ENCODE data around the gene USP10. TPM values are rescaled to one million over a fixed set of nuclear protein-coding genes. Genes with fewer than 3 reads are reported as not detected.

The USP10 gene
- polyA plus RNA-seq, 1 experiment = 55.1 TPM

DNA sequence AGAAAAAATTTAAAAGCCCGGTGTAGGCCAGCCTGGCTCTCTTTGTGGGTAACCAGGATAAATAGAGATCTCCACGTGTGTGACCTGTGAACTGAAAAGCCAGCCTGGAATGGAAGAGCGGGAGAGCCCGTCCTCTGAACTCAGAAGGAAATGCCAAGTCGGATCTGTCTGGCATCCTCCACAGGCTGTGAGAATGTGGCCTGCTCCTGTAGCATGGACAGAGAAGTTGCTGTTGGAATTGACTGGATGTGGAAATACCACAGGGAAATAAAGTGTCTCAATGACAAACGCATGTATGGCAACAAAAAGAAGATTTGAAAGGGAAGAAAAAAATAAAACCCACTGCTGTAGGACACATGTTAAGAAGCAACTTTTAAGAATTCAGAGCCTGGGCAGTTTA is 44.8 kb upstream of the USP10 start:
- H3K36me3 ChIP-seq (ENCODE audit: control insufficient read depth, insufficient read depth, low read length) = peaks cover 38% of the 10 kb centered on the region
- no peak for TF ChIP-seq CTCF (IDR thresholded peaks at IDR 0.05; ENCODE audit: insufficient read depth, low read depth, low read length)
- POLR2A ChIA-PET = no interaction called here
- H3K27me3 ChIP-seq (ENCODE audit: control insufficient read depth, insufficient read depth, low read length) = no peaks in the 10 kb centered on the region
- DNase-seq (ENCODE audit: low read depth) = no peak
- CTCF ChIA-PET = interaction anchor here (0.6 to 1.1 kb wide), 2 partner anchors 17 to 32 kb away, joined by 3 to 7 read pairs; no protein-coding TSS in a partner anchor
- no peak overlapping the region for H3K4me3 ChIP-seq (ENCODE audit: low read depth, low read length)

GRCh38 chr16:84656649-84657048 is 43.2 kb upstream of the USP10 start:
- Histone ChIP-seq H3K4me3 (ENCODE audit: low read depth, low read length) (no peak overlapping the region), H3K36me3 (ENCODE audit: control insufficient read depth, insufficient read depth, low read length) (peaks cover 38% of the 10 kb centered on the region)
- CTCF ChIA-PET = interaction anchor here (1.5 kb wide), 1 partner anchor 14 kb away, joined by 3 read pairs; no protein-coding TSS in a partner anchor

GRCh38 chr16:84657229-84657837 is 42.5 kb upstream of the USP10 start:
- ChIA-PET POLR2A (no interaction called here), CTCF (interaction anchor here (1.1 to 1.5 kb wide), 2 partner anchors 14 to 34 kb away, joined by 3 read pairs; no protein-coding TSS in a partner anchor)
- Histone ChIP-seq H3K27me3 (ENCODE audit: control insufficient read depth, insufficient read depth, low read length) (no peaks in the 10 kb centered on the region), H3K4me3 (ENCODE audit: low read depth, low read length) (no peak overlapping the region), H3K36me3 (ENCODE audit: control insufficient read depth, insufficient read depth, low read length) (peaks cover 43% of the 10 kb centered on the region)
- no peak for TF ChIP-seq CTCF (IDR thresholded peaks at IDR 0.05; ENCODE audit: insufficient read depth, low read depth, low read length)
- DNase-seq (ENCODE audit: low read depth) = no peak

More at GRCh38 chr16:84656649-84657048, 43.2 kb upstream of the USP10 start:
- no peaks in the 10 kb centered on the region for H3K27me3 ChIP-seq (ENCODE audit: control insufficient read depth, insufficient read depth, low read length)
- no peak for DNase-seq (ENCODE audit: low read depth)
- TF ChIP-seq CTCF (IDR thresholded peaks at IDR 0.05; ENCODE audit: insufficient read depth, low read depth, low read length) = no peak
- POLR2A ChIA-PET = no interaction called here

DNA sequence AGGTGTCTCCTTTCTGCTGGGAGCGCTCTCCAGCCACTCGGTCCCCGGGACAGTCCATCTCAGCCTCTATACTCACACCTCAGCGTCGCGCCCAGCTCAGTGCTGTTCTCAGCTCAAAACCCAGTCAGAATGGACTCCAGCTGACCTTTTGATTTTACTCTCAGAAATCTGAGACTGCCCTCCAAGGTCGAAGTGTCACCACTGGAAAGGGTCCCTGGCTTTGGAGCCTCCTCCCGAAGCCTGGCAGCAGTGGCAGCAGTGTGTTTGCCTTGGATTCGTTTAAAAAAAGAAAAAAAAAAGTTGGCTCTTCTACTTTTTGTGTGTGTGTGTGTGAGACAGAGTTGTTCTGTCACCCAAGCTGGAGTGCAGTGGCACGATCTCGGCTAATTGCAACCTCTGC is 41.1 kb upstream of the USP10 start:
- DNase-seq (ENCODE audit: low read depth) = no peak
- Histone ChIP-seq H3K36me3 (ENCODE audit: control insufficient read depth, insufficient read depth, low read length) (peaks cover 41% of the 10 kb centered on the region), H3K27me3 (ENCODE audit: control insufficient read depth, insufficient read depth, low read length) (no peaks in the 10 kb centered on the region), H3K4me3 (ENCODE audit: low read depth, low read length) (no peak overlapping the region)
- TF ChIP-seq CTCF (IDR thresholded peaks at IDR 0.05; ENCODE audit: insufficient read depth, low read depth, low read length) = no peak
- POLR2A ChIA-PET = no interaction called here
- CTCF ChIA-PET = interaction anchor here (0.7 to 1.2 kb wide), 4 partner anchors 13 to 72 kb away, joined by 3 to 4 read pairs (median 3); no protein-coding TSS in a partner anchor

DNA sequence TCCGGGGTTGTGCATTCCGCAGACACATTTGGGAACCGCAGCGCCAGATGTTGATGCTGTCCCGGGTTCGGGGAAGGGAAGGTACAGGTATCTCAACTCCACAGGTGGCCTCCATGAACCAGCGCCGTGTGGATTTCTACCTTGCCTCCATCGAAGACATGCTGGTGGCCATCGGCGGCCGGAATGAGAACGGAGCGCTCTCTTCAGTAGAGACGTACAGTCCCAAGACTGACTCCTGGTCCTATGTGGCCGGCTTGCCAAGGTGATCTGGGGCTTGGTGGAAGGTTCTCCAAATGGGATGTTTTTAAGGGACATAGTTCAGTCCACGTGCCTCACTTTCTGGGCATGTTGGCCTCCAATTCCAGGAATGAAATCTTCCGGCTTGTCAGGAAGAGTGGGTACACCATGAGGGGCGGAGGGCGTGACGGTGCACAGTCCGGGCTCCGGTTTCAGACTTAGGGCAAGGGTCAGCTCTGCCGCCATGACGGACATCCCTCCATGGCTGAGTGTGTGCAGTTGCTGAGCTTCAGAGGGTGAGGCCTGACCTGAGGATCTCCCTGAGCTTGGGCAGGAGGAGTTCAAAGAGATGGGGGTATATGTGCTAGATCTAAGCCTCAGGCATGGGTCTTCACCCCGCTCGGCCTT is 40.0 kb upstream of the USP10 start:
- Histone ChIP-seq H3K4me3 (ENCODE audit: low read depth, low read length) (no peak overlapping the region), H3K27me3 (ENCODE audit: control insufficient read depth, insufficient read depth, low read length) (no peaks in the 10 kb centered on the region), H3K36me3 (ENCODE audit: control insufficient read depth, insufficient read depth, low read length) (peaks cover 40% of the 10 kb centered on the region)
- POLR2A ChIA-PET = no interaction called here
- CTCF ChIA-PET = interaction anchor here (1.1 to 1.2 kb wide), 2 partner anchors 67 to 71 kb away, joined by 3 read pairs; no protein-coding TSS in a partner anchor
- no peak for DNase-seq (ENCODE audit: low read depth)
- TF ChIP-seq CTCF (IDR thresholded peaks at IDR 0.05; ENCODE audit: insufficient read depth, low read depth, low read length) = no peak
